ENCODE results near the gene ZNF33B.
"Not testable (repeated sequence)": the region's sequence is repeated elsewhere in the genome, so short reads cannot be mapped to it uniquely, and the experiment has no call there.

Gene ZNF33B

GRCh38 chr10:42609872-42610271 is 28.5 kb downstream of the ZNF33B start:
- no peak for DNase-seq

- no peak for DNase-seq
Observed at GRCh38 chr10:42598249-42598873, 40.0 kb downstream of the ZNF33B start.

- no peak for DNase-seq
Observed at GRCh38 chr10:42596196-42596595, 42.2 kb downstream of the ZNF33B start.

GRCh38 chr10:42594246-42594650 is 44.1 kb downstream of the ZNF33B start:
- no peak for DNase-seq

- DNase-seq, result no peak
Observed at GRCh38 chr10:42593284-42593683, 45.1 kb downstream of the ZNF33B start.

- DNase-seq, result no peak
Observed at GRCh38 chr10:42583828-42584227, 54.5 kb downstream of the ZNF33B start.

GRCh38 chr10:42578019-42578418 is 60.4 kb downstream of the ZNF33B start:
- DNase-seq, result no peak

GRCh38 chr10:42576338-42576737 is 62.0 kb downstream of the ZNF33B start:
- no peak for DNase-seq

GRCh38 chr10:42574336-42574735 is 64.0 kb downstream of the ZNF33B start:
- no peak for DNase-seq

- no peak for DNase-seq
Observed at GRCh38 chr10:42556931-42557330, 81.4 kb downstream of the ZNF33B start.

- not testable (repeated sequence) for DNase-seq
Observed at GRCh38 chr10:42553576-42553975, 84.8 kb downstream of the ZNF33B start.

GRCh38 chr10:42553064-42553407 is 85.3 kb downstream of the ZNF33B start:
- DNase-seq, result no peak

- DNase-seq, result peak; percentile 96
Observed at GRCh38 chr10:42552188-42553063, 85.9 kb downstream of the ZNF33B start.

- no peak for DNase-seq
Observed at GRCh38 chr10:42551582-42552187, 86.7 kb downstream of the ZNF33B start.

GRCh38 chr10:42549851-42550250 is 88.5 kb downstream of the ZNF33B start:
- no peak for DNase-seq

- DNase-seq, result no peak
Observed at GRCh38 chr10:42548254-42548653, 90.1 kb downstream of the ZNF33B start.

- no peak for DNase-seq
Observed at GRCh38 chr10:42544945-42545344, 93.4 kb downstream of the ZNF33B start.

GRCh38 chr10:42543840-42544372 is 94.5 kb downstream of the ZNF33B start:
- DNase-seq, result no peak

Measured in stimulated activated CD4-positive, alpha-beta T cell treated with anti-CD3 and anti-CD28 coated beads, Interleukin-4, amount 100 ng/mL, for 24 hours (primary cell).